Measurements from ENCODE around the gene ABHD17A.

DNA sequence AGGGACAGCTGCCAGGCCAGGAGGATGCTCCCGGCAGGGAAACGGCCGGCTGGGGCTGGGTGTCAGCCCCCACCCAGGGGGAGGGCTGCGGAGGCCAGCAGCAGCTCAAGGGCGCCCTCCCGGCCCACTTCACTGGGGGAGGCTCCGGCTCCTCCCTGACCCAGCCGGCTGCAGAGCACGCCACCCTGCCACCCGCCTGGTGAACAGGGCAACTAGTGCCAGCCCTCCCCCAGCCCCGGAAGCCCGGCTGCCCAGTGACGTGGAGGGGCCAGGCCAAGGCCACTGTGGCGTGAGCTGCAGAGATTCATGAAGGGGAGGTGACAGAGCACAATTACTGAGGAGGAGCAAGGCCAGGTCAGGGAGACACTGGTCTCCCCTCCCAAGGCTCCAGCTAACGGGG, 51.8 kb downstream of the ABHD17A start:
- TF ChIP-seq, protein P1, sequence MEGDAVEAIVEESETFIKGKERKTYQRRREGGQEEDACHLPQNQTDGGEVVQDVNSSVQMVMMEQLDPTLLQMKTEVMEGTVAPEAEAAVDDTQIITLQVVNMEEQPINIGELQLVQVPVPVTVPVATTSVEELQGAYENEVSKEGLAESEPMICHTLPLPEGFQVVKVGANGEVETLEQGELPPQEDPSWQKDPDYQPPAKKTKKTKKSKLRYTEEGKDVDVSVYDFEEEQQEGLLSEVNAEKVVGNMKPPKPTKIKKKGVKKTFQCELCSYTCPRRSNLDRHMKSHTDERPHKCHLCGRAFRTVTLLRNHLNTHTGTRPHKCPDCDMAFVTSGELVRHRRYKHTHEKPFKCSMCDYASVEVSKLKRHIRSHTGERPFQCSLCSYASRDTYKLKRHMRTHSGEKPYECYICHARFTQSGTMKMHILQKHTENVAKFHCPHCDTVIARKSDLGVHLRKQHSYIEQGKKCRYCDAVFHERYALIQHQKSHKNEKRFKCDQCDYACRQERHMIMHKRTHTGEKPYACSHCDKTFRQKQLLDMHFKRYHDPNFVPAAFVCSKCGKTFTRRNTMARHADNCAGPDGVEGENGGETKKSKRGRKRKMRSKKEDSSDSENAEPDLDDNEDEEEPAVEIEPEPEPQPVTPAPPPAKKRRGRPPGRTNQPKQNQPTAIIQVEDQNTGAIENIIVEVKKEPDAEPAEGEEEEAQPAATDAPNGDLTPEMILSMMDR (conservative IDR thresholded peaks at IDR 0.05 in 1 of 2, IDR thresholded peaks at IDR 0.05 in 1 of 2; ENCODE audit: extremely low read depth in 1 of 2, insufficient read depth in 1 of 2, low read depth in 1 of 2, low read length in 2 of 2), result no peak
- TF ChIP-seq EZH2 (IDR thresholded peaks at IDR 0.05; ENCODE audit: borderline replicate concordance, low read length), result no peak

Data from mammary epithelial cell (primary cell).